ENCODE measurements around the gene TCEANC2.

Gene TCEANC2

DNA sequence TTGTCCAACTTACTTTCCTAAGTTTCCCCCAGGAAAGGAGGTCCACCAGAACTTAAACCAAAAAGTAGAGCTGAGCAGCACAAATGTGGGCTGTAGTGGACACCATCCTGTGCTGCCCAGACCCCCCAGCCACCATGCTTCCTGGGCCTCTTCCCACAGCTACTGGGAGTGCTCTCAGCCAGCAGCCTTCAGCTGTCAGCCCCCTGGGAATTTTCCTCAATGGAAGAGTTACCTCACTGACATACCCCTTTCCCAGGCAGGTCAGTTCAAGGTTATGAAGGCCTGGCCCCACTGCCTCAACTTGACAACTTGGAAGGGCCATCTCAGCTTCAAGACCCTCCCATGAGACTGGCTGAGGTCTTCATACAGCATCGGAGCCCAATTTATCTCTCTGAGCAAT is 51.7 kb downstream of the TCEANC2 start:
- DNase-seq (ENCODE audit: low read depth, low spot score) = no peak
- Histone ChIP-seq H3K4me3 (no peak overlapping the region), H3K36me3 (ENCODE audit: insufficient read depth, low read length) (no peaks in the 10 kb centered on the region), H3K9me3 (ENCODE audit: low read depth, low read length) (no peaks in the 10 kb centered on the region), H3K27ac (no peak overlapping the region), H3K9ac (ENCODE audit: insufficient read length) (no peak overlapping the region)
- no peak for TF ChIP-seq FOXP2 (optimal IDR thresholded peaks at IDR 0.05; ENCODE audit: control extremely low read depth, extremely low read length, insufficient read depth)

DNA sequence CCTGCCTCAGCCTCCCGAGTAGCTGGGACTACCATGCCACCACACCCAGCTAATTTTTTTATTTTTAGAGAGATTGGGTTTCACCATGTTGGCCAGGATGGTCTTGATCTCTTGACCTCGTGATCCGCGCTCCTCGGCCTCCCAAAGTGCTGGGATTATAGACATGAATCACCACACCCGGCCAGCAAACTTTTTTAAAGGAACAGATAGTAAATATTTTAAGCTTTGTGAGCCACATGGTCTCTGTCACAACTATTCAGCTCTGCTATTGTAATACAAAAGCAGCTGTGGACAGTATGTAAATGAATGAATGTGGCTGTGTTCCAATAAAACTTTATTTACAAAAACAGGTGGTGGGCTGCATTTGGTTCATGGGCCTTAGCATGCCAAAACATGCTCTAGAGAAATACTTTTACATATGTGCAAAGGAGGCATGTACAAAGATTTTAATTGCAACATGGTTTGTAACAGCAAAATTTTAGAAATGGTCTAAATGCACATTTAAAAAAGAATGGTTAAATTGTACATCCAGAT is 52.4 kb downstream of the TCEANC2 start:
- Histone ChIP-seq H3K9ac (ENCODE audit: insufficient read length) (no peak overlapping the region), H3K36me3 (ENCODE audit: insufficient read depth, low read length) (no peaks in the 10 kb centered on the region), H3K9me3 (ENCODE audit: low read depth, low read length) (no peaks in the 10 kb centered on the region), H3K4me3 (no peak overlapping the region), H3K27ac (no peak overlapping the region)
- TF ChIP-seq POLR2AphosphoS5 (IDR thresholded peaks at IDR 0.05; ENCODE audit: borderline replicate concordance, low read depth, low read length) = no peak
- no peak for TF ChIP-seq EZH2 (IDR thresholded peaks at IDR 0.05)
- TF ChIP-seq FOXP2 (optimal IDR thresholded peaks at IDR 0.05; ENCODE audit: control extremely low read depth, extremely low read length, insufficient read depth) = no peak
- no peak for DNase-seq (ENCODE audit: low read depth, low spot score)

DNA sequence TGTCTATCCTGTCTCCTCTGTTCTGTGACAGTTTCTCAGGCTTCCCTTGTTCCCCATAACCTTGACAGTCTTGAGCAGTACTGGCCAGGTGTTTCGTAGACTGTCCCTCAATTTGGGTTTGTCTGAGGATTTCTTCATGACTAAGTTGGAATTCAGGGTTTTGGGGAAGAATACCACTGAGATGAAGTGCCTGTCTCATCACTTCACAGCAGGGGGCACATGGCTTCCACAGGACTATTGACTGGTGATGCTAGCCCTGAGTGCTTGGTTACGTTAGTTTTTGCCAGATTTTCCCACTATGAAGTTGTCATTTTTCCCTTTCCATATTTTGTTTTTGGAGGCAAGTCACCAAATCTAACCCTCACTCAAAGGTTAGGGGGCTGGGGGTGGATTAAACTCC is 53.7 kb downstream of the TCEANC2 start:
- DNase-seq (ENCODE audit: low read depth, low spot score) = no peak
- Histone ChIP-seq H3K4me3 (no peak overlapping the region), H3K9ac (ENCODE audit: insufficient read length) (no peak overlapping the region), H3K36me3 (ENCODE audit: insufficient read depth, low read length) (no peaks in the 10 kb centered on the region), H3K27ac (no peak overlapping the region), H3K9me3 (ENCODE audit: low read depth, low read length) (no peaks in the 10 kb centered on the region)
- TF ChIP-seq EZH2 (IDR thresholded peaks at IDR 0.05) = no peak
- no peak for TF ChIP-seq FOXP2 (optimal IDR thresholded peaks at IDR 0.05; ENCODE audit: control extremely low read depth, extremely low read length, insufficient read depth)
- TF ChIP-seq POLR2AphosphoS5 (IDR thresholded peaks at IDR 0.05; ENCODE audit: borderline replicate concordance, low read depth, low read length) = no peak

GRCh38 chr1:54108156-54108555 is 54.7 kb downstream of the TCEANC2 start:
- Histone ChIP-seq H3K9ac (ENCODE audit: insufficient read length) (no peak overlapping the region), H3K9me3 (ENCODE audit: low read depth, low read length) (no peaks in the 10 kb centered on the region), H3K4me3 (no peak overlapping the region), H3K36me3 (ENCODE audit: insufficient read depth, low read length) (no peaks in the 10 kb centered on the region), H3K27ac (no peak overlapping the region)
- TF ChIP-seq FOXP2 (optimal IDR thresholded peaks at IDR 0.05; ENCODE audit: control extremely low read depth, extremely low read length, insufficient read depth) = no peak
- no peak for TF ChIP-seq POLR2AphosphoS5 (IDR thresholded peaks at IDR 0.05; ENCODE audit: borderline replicate concordance, low read depth, low read length)
- no peak for TF ChIP-seq EZH2 (IDR thresholded peaks at IDR 0.05)
- DNase-seq (ENCODE audit: low read depth, low spot score) = no peak

DNA sequence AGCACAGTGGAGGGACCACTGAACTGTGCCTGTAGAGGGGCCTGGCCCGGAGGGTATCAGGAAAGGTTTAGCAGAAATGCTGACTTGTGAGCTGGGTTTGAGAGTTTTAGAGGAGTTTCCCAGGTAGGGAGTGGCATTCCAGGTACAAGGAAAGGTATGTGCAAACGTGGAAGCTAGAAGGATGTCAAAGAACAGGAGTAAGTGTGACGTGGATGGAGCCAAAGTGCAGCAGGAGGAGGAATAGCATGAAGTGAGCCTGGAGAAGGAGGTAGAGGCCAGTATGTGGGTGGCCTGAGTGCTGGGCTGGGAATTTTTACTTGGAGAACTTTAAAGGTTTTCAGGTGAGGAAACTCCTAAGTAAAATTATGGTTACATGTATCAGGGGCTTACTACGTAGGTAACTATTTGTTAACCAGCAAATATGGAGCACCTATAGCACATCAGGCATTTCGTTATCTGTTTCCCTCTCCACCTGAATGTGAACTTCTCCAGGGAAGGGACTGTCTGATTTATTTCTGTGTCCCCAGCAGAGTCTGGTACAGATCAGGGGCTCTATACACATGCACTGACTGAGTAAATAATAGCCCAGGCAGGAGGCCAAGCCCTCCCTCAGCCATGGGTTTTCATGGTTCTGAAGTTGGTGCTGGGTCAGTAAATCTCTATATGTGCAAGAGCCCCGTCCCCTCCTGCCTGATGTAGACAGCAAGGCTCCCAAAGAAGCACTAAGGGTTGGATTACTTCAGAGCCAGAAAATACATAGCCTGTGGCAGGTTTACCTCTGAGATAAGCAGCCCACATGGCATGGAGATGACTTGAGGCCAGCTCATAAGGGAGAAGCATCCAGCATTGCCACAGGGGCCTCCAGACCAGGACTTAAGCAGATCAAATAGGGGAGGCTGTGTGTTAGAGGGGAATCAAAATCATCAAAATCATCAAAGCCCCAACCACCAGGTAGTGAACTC is 56.0 kb downstream of the TCEANC2 start:
- TF ChIP-seq FOXP2 (optimal IDR thresholded peaks at IDR 0.05; ENCODE audit: control extremely low read depth, extremely low read length, insufficient read depth) = no peak
- no peak for TF ChIP-seq POLR2AphosphoS5 (IDR thresholded peaks at IDR 0.05; ENCODE audit: borderline replicate concordance, low read depth, low read length)
- no peak for TF ChIP-seq EZH2 (IDR thresholded peaks at IDR 0.05)
- DNase-seq (ENCODE audit: low read depth, low spot score) = no peak
- Histone ChIP-seq H3K27ac (no peak overlapping the region), H3K9ac (ENCODE audit: insufficient read length) (no peak overlapping the region), H3K36me3 (ENCODE audit: insufficient read depth, low read length) (no peaks in the 10 kb centered on the region), H3K9me3 (ENCODE audit: low read depth, low read length) (no peaks in the 10 kb centered on the region), H3K4me3 (no peak overlapping the region)

DNA sequence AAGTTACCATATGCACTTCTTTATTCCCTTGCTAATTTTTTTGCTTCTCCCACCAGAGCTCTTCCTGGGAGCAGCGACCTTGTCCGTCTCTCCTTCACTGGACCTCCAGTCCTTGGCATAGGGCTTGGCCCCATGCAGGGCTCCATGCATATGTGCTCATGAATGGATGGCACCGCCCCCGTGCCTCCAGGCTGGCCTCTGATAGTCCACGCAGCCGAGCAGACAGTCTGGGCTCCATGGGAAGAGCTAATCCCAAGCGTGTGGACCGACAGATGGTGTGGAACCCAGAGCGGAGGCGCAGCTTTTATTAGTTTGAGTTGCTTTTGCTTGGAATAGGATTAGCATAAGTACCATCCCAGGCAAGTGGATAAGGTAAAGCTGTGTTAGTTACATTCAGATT is 57.6 kb downstream of the TCEANC2 start:
- no peak for DNase-seq (ENCODE audit: low read depth, low spot score)
- no peaks in the 10 kb centered on the region for H3K36me3 ChIP-seq (ENCODE audit: insufficient read depth, low read length)
- H3K9me3 ChIP-seq (ENCODE audit: low read depth, low read length) = no peaks in the 10 kb centered on the region
- no peak for TF ChIP-seq POLR2AphosphoS5 (IDR thresholded peaks at IDR 0.05; ENCODE audit: borderline replicate concordance, low read depth, low read length)
- no peak for TF ChIP-seq FOXP2 (optimal IDR thresholded peaks at IDR 0.05; ENCODE audit: control extremely low read depth, extremely low read length, insufficient read depth)
- TF ChIP-seq EZH2 (IDR thresholded peaks at IDR 0.05) = no peak
- no peak overlapping the region for H3K4me3 ChIP-seq
- no peak overlapping the region for H3K27ac ChIP-seq
- no peak overlapping the region for H3K9ac ChIP-seq (ENCODE audit: insufficient read length)

DNA sequence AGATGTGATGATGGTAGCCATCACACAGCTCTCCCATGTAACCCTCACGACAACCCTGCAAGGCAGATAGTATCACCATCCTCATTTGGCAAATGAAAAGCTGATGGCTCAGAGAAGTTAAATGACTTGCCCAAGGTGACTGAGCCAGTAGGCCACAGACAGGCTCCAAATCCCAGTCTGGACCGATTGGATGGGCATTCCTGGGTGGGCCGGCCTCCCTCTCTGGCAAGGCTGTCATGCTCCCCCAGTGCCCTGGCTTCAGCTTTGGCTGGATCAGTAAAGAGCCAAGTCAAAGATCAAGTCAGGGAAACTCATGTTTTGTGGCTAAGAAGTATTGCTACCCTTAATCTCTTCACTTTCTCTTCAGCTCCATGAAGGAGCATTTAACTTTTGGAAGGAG is 58.2 kb downstream of the TCEANC2 start:
- TF ChIP-seq POLR2AphosphoS5 (IDR thresholded peaks at IDR 0.05; ENCODE audit: borderline replicate concordance, low read depth, low read length) (no peak), FOXP2 (optimal IDR thresholded peaks at IDR 0.05; ENCODE audit: control extremely low read depth, extremely low read length, insufficient read depth) (no peak), EZH2 (IDR thresholded peaks at IDR 0.05) (no peak)
- Histone ChIP-seq H3K27ac (no peak overlapping the region), H3K9me3 (ENCODE audit: low read depth, low read length) (no peaks in the 10 kb centered on the region), H3K36me3 (ENCODE audit: insufficient read depth, low read length) (no peaks in the 10 kb centered on the region), H3K9ac (ENCODE audit: insufficient read length) (no peak overlapping the region), H3K4me3 (no peak overlapping the region)
- DNase-seq (ENCODE audit: low read depth, low spot score) = no peak

DNA sequence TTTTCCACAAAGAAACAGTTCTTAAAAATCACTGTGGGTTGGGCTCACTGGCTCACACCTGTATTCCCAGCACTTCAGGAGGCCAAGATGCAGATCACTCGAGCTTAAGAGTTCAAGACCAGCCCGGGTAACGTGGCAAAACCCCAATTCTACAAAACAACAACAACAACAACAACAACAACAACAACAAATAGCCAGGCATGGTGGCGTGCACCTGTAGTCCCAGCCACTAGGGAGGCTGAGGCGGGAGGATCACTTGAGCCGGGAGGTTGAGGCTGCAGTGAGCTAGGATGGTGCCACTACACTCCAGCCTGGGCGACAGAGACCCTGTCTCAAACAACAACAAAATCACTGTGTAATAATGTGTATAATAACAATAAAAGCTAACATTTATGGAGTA is 58.6 kb downstream of the TCEANC2 start:
- H3K9ac ChIP-seq (ENCODE audit: insufficient read length) = no peak overlapping the region

More for the DNA sequence above, 58.6 kb downstream of the TCEANC2 start:
- TF ChIP-seq EZH2 (IDR thresholded peaks at IDR 0.05) (no peak), POLR2AphosphoS5 (IDR thresholded peaks at IDR 0.05; ENCODE audit: borderline replicate concordance, low read depth, low read length) (no peak), FOXP2 (optimal IDR thresholded peaks at IDR 0.05; ENCODE audit: control extremely low read depth, extremely low read length, insufficient read depth) (no peak)
- Histone ChIP-seq H3K9me3 (ENCODE audit: low read depth, low read length) (no peaks in the 10 kb centered on the region), H3K4me3 (no peak overlapping the region), H3K27ac (no peak overlapping the region), H3K36me3 (ENCODE audit: insufficient read depth, low read length) (no peaks in the 10 kb centered on the region)
- no peak for DNase-seq (ENCODE audit: low read depth, low spot score)
